T-helper 1 cell treated with Interleukin-12 subunit alpha and Interleukin-12 subunit beta and Interleukin-4 antibody, amounts not matched to agents 30 ng/mL and 1 ng/mL, for 36 hours (primary cell): Measurements from ENCODE around the gene PLPP7. TPM values are rescaled to one million over a fixed set of nuclear protein-coding genes. Genes with fewer than 3 reads are reported as not detected.

Experiments used
- intact Hi-C: fragments of 100-400 bp; cut with micrococcal nuclease; formaldehyde crosslinking; loops from one replicate; pipeline ENCODE4 v1.15.1; 2024
- total RNA-seq: library from RNA; stranded (reverse); gene quantifications from 2 replicates; pipeline ENCODE4 v1.2.3, GENCODE V29; 2022

Gene PLPP7
- total RNA-seq, 1 donor from 2014 or later: not detected

DNA sequence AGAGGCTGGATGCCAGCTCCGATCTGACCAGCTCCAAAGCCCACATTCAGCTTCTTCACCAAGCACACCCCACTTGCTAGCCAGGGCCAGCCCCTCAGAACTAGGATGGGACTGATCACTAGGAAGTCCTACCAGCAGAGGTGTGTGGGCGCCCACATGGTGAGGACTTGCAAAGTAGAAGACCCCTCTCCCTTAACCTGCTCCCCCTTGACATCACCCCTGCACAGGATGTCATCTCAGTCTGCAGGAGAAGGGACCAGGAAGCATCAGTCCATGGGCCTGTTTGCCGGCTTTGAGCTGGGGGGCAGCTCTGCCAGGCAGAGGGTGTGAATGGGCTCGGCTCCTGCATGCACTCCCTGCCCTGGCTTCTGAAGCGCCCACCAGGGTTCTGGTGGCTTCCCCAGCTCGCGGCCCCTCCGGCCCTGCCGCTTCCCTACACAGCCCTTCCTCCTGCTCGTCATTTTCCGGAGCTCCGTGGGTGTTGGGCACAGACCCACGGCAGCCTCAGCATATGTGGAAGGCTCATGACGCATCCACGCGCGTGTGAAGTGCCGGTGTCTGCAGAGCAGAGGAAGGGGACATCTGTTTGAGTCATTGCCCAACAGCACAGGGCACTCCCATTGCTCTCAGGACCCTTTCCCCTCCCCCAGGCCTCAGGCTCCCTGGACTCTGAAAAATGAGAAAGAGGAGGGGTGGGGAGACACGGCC, 9.5 kb upstream of the PLPP7 start:
- intact Hi-C loops: loop anchor here (5.0 to 10.0 kb wide), 4 partner anchors 222 to 965 kb away; partner anchors contain the start of genes NTNG2 and POMT1

DNA sequence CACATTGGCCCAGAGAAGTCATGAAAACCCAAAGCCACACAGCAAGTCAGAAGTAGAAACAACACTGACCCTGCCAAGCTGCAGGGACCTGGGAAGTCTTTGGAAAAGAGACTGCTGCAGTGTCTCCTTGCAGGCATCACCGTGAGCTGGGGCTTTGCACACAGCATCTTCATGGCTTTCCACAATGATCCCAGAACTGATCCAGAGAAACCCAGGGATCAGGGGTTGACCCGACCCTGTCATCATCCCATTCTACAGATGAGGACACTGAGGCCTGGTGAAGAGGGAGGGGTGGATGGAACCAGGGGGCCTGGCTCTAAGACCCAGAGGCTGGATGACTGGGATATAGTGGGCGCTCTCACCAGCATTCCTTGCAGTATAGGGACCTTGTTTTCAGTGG, 8.9 kb upstream of the PLPP7 start:
- intact Hi-C loops: no loop called here

DNA sequence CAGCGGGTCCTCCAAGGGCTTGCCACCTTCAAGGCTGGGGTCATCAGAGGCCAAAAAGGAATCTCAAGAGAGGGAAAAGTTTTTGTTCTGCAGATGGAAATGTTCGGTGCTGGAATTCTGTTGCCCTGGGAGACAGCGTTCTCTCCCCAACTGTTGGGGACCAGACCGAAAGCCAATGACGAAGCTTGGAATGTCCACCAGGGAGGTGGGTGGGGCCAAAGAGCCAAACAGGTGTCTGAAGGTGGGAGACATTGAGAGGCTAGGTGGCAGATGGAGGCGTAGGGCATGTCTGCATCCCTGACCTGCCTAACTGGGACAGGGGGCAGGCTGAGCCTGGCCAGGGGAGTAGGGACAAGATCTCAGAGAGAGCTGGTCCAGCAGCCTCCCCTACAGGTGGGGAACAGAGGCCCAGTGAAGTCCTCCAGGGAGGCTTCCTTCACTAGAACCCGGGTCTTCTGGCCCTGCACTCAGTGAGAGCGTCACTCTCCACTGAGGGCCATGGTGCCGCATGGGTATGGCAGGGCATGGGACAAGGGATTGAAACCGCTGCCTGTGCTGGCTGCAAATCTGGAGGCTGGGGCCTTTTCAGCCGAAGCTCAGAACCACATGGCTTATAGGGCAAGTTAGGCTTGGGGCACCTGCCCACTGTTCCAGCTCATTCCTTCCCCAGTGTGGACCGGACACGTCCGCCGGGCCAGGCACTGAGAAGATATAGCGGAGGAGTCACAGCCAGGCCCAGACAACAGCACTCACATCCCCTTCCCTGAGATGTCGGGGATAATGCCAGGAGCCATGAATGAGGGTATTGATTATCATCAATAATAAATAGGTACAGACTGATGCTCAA, 8.2 kb upstream of the PLPP7 start:
- intact Hi-C loops: no loop called here

DNA sequence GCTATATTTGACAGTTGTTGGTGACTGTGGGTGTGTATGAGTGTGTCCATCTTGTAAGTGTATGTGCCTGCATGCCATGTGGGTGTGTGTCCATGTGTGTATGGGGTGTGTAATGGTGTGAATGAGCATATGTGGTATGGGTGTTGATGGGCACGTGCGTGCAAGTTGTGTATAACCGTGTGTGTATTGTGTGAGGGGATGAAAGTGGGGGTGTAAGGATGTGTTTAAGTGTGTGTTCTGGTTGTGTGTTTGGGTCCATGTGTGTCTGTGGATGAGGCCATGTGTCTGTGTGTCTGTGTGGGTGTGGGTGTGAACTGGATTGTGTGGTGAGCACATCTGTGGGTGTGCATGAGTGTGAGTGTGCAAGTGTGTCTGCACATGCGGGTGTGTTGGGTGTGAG, 7.3 kb upstream of the PLPP7 start:
- intact Hi-C loops: no loop called here

DNA sequence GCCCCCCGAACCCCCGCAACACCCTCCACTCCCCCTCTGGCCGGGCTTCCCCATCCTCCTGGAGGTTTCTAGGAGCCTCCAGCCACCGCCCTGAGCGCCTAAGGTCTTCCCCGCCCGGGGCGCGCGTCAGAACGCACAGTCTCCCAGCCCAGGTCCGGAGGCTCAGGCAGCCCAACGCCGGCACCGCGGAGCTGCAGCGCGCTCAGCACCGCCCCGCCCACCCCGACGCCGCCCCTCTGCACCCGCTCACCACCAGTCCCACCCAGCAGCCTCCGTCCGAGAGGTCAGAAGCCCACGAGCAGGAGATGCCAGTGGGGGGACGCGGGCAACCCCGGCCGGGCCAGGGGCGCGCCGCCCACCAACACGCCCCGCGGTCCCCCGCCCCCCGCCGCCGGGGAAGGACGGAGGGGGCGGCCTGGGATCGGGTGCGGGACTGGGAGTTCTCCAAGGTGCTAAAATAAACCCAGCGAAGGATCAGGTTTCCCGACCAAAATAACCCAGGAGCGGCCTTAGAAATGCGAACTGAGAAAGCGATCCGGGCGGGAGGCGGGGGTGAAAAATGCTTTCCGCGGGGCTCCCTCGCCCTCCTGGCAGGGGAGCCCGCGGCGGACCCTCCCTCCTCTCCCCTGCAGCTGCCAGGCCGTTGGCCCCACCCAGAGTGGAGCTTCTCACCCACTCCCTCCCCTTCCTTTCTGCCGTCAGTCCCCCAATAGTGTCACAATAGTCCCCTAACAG, 6.7 kb upstream of the PLPP7 start:
- intact Hi-C loops: no loop called here

DNA sequence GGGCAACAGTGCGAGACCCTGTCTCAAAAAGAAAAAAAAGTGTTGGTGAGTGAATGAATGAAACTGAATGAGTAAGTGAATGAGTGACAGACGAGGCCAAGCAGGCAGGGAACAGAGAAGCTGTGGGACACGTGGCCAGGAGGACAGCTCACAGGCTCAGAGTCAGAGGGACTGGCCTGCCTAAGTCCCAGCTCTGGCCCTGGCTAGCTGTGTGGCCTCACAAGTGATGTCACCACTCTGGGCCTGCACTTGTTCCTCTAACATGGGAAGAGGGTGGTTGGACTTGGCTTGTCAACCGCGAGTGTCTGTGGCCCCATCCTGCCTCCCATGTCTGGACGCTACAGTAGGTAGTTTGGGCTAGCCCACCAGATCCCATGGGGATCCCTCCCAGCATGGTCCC, 4.7 kb upstream of the PLPP7 start:
- intact Hi-C loops: no loop called here

DNA sequence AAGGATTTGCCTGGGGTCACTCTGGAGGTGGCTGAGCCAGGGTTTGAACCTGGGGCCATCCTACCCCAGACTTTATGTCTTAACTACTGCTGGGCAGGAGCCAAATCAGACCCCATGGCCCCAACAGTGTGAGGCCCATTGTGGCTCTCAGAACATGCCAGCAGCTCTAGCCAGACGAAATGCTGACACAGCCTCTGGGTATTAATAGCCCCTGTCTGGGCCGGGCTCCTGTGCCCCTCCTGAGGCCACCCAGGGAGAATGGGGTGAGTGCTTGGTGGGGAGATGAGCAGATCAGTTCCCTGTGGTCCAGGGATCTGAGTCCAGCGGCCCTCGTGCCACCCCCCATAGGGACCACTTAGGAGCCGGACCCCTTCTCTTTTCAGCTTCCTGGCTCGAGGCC, 2.2 kb upstream of the PLPP7 start:
- intact Hi-C loops: no loop called here

DNA sequence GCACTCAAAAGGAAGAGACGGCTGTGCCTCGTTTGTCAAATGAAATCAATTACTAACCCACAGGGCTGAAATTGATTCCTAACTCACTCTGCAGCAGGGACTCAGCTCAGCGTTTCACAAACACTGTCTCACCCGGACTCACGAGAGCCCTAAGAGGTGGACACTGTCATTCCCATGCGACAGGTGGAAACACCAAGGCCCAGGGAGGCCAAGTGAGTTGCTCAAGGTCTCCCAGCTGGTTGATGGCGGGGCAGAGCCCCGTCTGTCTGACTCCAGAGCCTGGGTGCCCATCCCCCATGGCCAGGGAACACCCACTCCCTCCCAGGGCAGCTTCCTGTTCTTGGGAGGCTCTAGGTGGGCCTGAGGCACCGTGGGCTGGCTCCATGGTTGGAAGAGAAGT, 1.3 kb upstream of the PLPP7 start:
- intact Hi-C loops: no loop called here

DNA sequence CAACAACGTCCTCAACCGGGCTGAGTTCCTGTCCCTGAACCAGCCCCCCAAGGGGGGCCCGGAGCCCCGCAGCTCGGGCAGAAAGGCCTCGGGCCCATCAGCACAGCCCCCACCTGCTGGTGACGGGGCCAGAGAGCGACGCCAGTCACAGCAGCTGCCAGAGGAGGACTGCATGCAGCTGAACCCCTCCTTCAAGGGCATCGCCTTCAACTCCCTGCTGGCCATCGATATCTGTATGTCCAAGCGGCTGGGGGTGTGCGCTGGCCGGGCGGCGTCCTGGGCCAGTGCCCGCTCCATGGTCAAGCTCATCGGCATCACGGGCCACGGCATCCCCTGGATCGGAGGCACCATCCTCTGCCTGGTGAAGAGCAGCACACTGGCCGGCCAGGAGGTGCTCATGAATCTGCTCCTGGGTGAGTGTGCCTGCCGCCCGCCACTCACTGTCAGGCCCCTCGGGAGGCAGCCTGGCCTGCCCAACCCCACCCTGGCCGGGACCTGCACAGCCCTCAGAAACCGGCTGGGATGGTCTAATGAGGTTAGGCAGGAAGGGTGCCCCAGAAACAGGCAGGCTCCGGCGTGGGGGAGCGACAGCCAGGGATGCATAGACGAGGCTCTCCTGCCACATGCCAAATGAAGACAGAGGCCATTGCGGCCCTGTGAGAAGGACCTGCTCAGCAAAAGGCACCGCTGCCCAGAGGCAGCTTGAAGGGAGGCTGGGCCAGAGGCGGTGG, 678 bp downstream of the PLPP7 start:
- intact Hi-C loops: no loop called here

DNA sequence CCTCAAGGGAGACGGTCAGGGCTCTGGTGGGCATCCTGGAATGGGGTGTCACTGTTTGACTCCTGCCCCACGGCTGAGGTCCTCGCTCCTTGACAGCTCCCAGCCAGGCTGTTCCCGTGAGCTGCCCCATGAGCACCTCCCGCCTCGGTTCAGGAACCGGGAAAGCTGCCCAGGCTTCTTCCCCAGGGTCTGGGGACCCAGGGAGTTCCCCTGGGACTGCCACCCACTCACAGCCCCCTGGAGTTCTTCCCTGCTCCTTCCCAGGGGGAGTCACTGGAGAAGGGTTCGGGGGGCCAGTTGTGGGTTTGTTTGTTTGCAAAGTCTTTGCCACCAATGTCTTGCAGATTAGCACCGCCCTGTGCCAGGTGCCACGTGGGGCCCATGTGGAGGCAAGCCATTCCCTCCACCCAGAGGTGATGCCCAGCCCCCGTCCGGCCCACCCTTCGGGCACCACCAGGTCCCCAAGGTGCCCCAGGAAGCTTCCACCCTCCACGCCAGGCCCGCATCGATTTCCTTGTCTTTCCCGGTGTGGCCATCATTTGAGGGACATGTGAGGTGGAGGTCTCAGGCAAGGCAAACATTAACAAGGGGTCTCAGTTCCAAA, 1.3 kb downstream of the PLPP7 start:
- intact Hi-C loops: no loop called here

DNA sequence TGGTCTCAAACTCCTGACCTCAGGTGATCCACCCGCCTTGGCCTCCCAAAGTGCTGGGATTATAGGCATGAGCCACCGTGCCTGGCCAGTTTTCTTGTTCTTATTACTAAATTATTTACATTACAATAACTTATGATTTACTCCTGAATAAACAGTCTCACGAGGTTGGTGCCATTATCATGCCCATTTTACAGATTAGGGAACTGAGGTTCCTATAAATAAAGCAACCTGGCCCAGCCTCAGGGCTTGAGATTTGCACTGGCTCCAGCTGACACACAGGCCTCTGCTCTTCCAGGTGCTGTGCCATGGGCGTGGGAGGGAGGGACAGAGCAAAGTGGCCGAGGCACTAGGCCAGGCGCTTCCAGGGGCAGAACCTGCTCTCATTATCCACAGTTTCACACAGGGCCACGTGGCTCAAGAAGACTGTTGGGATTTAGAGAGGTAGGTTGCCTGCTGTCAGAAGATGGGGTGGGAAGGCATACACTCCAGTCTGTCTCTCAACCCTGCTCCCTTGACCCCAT, 2.3 kb downstream of the PLPP7 start:
- intact Hi-C loops: no loop called here

DNA sequence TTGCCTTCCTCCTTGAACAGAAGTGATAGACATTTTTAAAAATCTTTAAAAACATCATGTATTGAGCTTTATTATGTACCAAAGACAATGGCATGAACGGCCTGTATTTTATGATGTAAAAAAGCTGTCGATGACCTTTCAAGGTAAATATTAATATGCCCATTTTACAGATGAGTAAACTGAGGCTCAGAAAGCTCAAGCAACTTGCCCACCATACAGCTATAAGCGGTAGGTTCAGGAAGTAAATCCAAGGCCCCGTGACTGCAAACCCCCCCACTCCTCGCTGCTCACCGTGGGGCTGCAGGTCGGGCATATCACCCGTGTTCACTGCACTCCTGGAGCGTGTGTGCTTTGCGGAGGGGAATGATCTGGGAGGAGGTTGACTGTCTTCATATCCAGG, 3.4 kb downstream of the PLPP7 start:
- intact Hi-C loops: no loop called here

DNA sequence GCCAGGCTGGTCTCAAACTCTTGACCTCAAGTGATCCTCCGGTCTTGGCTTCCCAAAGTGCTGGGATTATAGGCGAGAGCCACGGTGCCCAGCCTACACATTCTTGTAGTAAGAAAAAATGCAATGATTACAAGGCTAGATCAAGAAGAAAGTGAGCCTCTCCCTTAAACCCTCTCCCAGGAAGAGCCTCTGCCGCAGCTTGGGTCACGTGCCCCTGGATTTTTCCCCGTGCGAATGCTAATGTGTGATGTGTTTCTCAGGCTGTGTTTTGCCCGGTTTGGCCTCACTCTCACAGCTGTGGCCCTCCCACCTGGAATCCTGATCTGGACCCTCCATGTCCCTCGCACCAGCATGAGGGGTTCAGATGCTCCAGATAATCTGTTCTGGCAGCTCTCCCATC, 6.9 kb downstream of the PLPP7 start:
- intact Hi-C loops: no loop called here

DNA sequence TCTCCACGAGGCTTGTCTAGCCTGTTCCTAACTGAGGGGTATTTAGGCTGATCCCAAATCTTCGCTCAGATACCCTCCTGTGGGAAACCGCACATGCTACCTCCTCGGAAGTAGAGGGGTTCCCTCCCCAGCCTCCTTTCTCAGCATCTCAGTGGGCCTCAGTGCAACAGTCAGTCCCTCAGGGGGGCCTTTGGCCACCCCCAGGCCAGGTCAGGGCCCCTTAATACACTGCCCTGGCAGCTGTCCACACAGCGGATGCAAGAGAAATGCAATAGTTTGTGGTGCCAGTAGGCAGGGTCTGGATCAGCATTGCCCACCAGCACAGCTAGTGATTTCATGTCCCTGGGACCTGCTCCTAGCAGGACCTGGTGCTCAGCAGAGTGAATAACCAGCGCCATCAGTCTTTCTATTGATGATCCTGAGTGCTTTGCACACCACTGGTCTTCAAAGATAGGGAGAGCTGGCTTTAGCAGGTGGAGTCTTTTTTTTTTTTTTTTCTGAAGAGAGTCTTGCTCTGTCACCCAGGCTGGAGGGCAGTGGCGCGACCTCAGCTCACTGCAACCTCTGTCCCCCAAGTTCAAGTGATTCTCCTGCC, 7.5 kb downstream of the PLPP7 start:
- intact Hi-C loops: no loop called here

DNA sequence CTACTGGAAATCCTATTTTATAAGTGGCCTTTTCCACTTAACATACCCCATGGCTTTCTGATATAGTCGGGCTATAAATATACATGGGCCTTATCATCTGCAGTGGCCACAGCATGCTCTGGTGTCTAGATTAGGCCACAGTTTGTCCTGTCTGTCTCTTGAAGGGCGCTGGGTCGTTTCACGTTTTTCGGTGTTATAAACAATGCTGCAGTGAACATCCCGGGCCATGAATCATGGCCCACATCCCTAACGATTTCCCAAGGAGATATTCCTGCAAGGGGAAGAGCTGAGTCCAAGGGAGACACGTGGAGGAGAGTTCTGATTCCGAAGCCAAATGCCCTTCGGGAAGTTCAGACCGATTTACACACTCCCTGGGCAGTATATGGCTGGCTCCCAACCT, 8.4 kb downstream of the PLPP7 start:
- intact Hi-C loops: no loop called here

DNA sequence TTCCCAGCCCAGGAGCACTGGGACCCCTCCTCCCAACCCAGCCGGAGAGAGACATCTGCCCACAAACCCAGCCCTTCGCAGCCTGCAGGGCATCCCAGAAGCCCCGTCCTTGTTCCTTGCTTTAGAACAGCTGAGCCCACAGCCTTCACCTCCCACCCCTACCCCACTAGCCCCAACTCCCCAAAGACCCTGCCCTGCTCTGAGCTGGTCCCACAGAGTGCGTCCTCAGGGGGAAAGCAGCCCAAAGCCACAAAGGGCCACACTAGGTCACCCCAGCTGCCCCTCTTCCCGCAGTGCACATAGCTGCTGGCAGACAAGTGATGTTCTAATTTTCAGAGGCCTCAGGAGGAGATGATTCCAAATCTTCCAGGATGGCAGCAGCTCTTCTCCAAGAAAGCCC, 8.8 kb downstream of the PLPP7 start:
- intact Hi-C loops: no loop called here

DNA sequence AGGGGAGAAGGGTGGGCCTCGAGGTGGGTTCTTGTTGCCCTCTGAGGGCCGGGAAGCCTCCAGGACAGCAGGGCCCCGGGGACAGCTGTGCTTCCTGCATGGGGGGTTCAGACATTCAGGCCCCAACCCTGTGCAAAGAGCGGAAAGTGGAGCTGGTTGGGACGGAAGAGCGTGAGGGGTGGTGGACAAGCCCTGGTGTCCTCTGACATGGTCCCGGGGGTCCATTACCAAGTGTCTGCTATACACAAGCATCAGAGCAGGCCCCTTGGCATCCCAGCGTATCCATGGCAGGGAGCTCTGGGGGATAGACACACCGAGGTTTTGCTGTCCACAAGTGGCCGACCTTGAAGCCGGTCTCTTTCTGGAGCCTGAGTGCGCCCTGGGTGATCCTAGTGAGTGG, 9.3 kb downstream of the PLPP7 start:
- intact Hi-C loops: no loop called here

DNA sequence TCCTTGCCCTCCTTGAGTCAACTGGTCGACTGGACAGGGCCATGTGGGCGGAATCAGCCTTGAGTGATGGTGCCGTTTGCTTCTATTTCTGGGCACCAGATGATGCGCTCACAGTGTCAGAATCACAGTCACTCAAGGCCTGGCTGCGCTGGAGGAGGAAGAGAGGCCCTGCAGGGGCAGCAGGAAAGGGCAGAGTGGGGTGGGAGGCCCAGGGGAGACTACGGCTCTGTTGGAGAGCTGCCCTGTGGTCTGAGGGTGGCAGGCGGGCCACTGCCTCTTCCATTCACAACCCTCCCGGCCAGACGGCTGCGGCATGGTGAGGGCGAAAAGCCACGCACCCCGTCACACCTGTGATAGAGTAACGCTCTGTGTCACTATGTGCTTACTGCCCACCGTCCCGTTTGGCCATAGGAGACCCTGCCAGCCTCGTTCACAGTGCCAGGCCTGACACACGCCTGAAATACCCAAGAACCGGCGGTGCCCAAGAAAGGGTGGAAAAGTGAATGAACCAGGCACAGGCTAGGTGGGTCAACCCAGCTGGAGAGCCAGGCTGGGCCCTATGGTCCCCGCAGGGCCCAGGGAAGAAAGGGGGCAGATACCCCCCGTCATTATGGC, 9.9 kb downstream of the PLPP7 start:
- intact Hi-C loops: no loop called here

DNA sequence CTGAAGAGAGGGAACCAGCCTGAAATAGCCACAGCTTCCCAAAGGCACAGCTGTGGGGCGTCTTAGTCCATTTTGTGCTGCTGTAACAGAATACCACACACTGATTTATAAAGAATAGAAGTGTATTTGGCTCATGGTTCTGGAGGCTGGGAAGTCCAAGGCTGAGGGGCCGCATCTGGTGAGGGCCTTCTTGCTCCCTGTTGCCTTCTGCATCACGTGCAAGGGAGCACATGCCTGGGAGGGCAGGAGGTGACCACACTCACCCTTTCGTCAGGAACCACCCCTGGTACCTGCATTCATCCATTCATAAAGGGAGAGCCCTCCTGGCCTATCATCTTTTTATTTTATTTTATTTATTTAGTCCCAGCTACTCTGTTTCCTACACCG, 10.4 kb downstream of the PLPP7 start:
- intact Hi-C loops: no loop called here

DNA sequence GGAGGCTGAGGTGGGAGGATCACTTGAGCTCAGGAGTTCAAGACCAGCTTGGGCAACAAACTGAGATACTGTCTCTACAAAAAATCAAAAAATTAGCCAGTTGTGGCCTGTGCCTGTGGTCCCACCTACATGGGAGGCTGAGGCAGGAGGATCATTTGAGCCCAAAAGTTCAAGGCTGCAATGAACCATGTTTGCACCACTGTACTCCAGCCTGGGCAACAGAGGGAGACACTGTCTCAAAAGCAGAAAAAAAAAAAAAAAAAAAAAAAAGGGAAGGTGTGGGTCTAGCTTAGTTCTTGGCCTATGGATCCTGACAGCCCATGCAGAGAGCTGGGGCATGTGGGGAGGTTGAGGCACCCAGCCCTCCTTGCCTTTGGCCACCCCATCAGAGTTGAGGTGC, 10.9 kb downstream of the PLPP7 start:
- intact Hi-C loops: no loop called here
